NCI-H69 (cell line): Measurements from ENCODE around the gene LSMEM2.
"Not testable (repeated sequence)": the region's sequence is repeated elsewhere in the genome, so short reads cannot be mapped to it uniquely, and the experiment has no call there.

ENCODE experiments used
- DNase-seq: peaks from one replicate; lab custom pipeline; 2025; lab: John Stamatoyannopoulos, UW

Gene LSMEM2

DNA sequence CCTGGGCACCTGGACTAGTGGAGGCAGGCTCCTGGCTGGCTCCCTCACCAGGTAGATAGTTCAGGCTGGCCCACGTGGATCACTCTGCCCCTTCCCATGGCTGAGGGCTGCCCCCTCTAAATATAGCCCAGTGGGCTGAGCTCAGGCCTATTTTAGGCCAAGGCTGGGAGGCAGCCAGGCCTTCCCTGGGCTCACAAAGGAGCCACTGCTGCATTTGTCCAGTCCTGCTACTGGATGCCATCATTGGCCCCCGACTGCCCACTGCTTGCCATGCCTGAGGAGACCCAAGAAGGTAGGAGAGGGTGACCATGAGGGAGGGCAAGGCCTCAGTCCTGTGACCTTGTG, at the start of gene LSMEM2:
TSS of gene LSMEM2 (plus strand) at position 208 of the 345 bp plus-strand sequence. CDS start at position 235, 27 bp downstream.
- DNase-seq = no peak

DNA sequence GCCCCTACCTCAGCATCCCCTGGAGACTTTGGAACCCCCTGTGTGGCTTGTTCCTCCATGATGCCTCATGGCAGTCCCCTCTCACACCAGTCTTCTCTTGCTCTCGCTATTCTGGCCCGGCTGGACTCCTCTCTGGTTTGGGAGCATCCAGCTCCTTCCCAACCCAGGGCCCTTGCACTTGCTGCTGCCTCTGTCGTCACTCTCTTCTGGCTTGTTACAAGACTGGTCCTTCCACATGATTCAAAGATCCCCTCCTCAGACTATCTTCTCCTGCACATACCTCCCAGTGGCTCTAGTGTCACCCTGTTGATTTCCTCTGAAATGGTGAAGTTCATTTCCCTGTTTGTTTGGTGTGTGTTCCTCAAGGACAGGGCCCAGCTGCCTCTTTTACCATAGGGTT, 49.4 kb upstream of the LSMEM2 start:
- DNase-seq = no peak

DNA sequence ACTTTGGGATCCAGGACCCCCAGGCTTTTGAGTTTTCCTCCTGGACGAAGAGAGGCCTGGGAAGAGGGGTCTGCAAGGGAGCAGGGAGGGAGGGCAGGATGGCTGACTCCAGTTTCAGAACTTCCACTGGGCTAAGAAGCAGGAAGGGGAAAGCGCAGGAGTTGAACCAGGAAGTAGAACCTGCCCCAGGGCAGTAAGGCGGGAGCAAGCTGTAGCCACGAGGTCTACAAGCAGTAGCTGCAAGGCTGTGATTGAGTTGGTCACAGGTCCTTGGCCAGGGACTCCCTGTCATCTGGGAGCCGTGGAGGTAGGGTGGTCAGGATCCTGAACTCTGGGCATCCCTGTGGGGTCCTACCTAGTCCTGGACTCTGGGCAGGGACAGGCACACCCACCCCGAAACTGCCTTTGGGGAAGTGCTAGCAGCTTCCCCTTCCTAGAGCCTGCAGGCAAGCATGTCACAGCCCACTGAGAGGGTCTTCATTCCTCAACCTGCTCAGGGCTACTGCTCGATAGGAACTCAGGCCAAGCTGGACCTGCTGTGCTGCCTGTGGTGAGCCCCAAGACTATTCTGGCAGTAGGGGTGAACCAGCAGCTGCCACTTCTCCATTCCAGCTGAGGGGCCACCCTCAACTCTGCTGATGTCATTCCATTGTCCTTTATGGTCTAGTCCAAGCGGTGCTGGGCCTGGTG, 48.6 kb upstream of the LSMEM2 start:
- DNase-seq = no peak

DNA sequence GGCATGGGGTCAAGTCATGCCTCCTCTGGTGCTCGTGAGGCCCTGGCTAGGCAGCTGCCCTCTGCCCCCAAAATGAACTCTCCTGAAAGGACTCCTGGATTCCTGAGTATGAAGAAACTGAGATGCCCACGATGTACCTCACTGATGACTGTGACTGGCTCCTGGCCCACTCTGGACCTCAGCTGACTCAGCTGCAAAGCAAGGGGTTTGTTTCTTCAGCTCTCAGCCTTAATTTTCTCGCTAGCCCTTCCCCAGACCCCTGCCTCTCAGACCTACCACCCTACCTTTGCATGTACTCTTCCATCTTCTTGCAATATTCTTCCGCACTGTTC, 48.1 kb upstream of the LSMEM2 start:
- DNase-seq = no peak

DNA sequence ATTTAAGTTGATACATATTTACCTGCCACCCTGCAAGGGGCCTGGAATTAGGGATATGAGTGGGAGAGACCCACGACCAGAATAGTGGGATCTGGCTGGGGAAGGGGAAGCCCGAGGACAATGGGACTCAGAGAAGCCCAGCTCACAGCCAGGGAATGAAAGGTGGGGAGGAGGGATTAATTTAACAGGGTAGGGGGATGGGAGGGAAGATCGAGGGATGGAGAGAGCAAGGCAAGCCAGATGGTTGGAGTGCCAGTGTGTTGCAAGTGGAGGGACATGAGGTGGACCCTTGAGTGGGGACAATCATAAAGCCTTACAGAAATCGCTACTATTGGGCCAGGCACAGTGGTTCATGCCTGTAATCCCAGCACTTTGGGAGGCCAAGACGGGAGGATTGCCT, 47.3 kb upstream of the LSMEM2 start:
- DNase-seq = no peak

DNA sequence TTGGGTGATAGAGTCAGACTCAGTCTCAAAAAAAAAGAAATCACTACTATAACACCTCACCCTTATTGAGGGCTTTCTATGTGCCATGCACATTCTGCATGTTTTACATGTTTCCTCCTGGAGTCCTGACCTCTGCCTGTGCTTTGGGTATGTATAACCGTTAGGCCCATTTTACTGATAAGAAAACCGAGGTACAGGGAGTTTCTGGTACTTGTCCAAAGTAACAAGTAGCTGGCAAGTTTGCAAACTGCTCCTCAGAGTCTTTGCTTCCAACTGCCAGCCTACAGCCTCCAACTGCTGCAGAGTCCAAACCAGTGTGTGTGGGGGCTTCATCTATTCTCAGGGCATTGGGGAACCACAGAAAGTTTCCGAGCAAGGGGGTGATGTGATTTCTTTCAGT, 46.6 kb upstream of the LSMEM2 start:
- DNase-seq = no peak

DNA sequence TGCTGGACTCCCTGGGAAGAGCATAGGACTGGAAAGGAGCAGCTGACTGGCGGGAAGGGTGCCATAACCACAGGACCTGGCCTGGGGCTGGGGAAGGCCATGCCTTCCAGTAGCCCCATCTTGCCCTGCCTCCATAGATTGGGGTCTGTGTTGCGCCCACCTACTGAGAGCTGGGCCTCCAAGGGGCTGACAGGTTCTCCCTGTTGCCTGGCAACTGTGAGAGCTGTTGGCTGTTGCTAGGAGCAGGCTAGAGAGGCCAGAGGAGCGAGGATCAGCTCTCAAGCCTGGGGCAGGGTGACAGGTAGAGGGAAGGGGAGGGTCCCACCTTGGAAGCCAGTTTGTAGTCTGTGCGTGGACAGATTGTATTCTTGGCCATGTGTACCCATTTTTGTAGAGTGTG, 45.7 kb upstream of the LSMEM2 start:
- no peak for DNase-seq

DNA sequence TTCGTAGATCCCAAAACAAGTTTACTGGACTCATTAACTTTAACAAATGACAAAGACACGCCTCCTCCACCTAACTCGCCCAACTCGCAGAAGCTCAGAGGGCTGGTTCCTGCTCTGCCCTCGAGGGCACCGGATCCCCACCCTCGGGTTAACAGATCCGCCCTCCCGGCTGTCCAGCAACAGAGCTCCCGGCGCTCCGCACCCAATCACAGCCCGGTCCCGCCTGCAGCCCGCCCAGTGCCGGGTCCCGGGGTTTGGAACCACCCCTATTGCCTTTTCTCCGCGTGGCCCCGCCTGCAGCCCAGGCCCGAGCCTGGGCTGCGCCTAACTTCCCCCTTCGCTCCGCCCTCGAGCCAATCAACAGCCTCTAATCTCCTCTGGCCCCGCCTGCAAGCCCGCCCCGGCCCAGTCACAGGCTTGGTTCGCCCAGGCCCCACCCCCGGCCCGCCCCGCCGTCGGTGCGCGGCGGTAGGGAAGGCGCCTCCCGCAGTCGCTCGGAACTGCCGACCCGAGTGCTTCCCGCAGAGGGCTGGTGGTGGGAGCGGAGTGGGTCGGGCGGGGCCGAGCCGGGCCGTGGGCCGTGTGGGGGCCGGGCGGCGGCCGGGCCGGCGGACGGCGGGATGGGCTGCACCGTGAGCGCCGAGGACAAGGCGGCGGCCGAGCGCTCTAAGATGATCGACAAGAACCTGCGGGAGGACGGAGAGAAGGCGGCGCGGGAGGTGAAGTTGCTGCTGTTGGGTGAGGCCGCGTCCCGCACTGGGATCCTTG, 43.0 kb upstream of the LSMEM2 start, which contains the start of gene GNAI2:
TSS of gene GNAI2 (plus strand) at position 489 of the 768 bp plus-strand sequence. CDS start at position 621, 132 bp downstream.
- DNase-seq = peak; percentile 97

DNA sequence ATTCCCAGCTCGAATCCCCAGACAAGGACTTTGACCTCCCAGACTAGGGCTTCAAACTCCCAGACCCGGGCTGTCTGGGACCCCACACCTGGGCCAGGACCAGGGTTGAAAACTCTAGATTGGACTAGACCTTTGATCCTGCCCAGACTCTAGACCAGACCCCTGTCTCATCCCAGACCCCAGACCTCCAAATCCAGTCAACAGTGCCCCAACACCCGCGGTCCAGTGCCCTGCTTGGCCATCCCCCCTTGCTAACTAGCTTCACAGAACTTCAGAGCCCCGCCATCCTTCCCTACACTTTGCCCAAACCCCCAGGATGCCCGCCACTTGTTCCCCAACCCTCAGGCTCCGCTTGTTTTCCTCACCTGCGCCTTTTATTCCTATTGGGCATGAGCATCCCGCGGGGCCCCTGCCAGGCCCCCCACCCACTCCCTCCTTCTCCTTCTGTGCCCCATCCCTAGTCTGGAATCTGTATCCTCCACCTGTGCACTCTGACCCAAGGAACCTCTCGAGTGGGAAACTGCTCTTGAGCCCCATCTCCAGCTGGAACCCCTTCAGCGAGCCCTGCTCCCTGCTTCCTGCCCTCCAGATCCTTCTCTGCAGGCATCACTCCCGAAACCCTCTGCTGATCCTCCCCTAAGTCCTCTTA, 42.3 kb upstream of the LSMEM2 start:
- peak; percentile 46 for DNase-seq

DNA sequence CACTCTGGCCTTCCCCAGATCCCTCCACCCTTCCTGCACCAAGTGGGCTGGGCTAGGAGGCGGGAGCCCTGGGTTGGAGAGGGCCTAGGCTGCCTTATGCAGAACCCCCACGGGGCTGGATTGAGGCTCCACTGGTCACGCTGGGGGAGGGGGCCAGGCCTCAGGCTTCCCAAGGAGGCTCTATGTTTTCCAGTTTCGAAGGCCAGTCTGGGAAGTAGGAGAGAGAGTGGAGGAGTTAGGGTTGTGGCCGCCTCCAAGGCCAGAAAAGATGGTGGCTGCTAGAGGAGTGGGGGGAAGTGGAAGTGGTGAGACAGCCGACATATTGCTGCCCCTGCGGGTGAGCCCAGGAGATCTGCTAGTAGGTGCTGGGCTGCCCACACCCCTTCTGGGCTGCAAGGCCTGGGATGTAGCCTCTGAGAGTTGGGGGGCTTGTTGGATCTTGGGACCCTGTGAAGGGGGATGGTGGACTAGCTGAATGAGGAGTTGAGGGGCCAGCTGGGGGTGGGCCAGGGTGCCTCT, 41.7 kb upstream of the LSMEM2 start:
- peak; percentile 51 for DNase-seq

DNA sequence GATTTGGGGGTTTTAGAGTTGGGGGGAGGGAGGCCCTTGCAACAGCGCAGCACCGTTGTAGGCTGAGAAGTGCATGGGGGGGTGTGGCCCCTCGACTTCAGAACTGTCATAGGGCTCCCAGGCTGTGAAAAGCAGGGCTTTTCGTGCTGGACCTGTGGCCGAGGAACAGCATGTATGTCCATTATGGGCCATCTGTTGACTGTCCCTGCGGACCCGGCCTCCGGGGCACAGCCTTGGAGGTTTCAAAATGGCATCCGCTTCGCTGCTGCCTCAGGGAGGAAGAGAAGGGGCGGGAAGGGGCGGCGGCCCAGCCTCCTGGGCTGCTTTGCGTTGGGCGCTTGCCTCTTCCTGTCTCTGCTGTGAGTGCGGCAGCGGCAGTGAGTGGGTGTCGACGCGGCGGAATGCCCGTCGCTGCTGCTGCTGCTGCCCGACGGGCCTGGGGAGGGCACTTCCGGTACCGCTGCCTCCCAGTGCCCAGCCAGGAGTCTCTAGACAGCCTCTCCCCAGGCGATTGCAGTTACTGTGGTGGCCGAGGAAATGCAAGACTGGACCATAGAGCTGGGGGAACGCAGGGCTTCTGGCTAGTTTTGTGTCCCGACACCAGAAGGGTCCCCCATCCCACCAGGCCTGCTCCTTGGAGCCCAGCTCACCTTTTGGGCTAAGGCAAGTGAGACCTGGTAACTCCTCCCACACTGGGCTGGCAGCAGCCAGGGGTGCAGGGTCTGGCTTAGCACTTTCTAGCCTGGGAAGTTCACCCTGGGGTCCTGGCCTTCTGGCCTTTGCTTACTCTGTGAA, 40.9 kb upstream of the LSMEM2 start:
- DNase-seq = peak; percentile 87

DNA sequence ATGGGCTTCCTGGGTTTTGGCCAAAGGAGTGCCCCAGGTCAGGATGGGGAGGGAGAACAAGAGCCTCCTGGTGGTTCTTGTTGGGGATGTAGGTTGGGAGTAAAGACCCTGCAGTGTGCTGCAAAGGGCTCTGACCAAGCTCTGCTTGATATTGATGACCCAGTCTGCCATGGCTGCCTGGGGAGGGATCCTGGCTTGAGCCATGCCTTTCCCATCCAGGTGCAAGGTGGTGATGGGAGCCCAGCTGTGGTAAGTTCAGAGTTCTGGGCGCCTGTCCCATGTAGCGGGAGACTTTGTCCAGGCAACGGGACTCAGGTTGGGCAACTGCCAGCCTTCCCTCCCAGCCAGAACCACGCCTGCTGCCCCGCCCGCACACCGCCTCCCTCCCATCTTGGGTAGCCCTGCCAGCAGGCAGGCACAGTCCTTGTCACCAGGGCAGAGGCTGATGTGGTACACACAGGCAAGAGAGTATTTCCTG, 40.3 kb upstream of the LSMEM2 start:
- peak; percentile 57 for DNase-seq

DNA sequence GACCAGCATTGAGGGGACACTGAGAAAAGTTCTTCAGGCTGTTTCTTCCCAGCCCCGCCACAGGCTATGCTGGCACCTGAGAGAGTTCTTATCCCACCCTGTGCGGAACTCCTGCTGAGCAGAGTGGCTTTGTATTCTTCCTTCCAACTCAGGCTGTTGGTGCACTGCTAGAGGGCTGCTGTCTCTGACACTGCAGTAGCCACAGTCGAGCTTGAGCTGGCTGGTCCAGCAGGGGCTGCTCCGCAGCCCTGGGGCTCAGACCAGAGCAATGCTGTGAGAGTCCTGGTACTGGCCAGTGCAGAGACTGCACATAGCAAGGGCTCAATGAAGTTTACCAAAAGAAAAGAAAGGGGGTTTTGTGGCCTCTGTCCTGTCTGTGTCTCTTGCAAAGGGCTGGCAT, 39.2 kb upstream of the LSMEM2 start:
- DNase-seq = no peak

DNA sequence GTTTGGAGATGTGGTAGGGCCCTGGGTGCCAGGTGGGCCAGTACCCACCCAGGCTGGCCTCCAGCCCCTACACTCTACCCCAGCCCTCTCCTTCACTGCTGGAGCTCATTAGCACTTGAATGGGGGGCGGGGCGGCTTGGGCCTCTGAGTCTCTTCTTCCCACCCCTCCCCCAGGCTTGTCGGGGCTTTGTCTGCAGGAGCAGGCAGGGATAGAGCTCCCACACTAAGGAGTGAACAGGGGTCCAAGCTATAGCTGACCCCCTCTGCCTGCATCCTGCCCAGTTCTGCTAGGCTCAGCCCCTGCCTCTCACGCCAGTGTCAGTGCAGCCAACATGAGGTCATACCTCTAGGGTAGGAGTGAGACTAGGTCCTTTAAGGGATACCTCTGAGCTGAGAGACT, 37.7 kb upstream of the LSMEM2 start:
- DNase-seq = peak; percentile 76

DNA sequence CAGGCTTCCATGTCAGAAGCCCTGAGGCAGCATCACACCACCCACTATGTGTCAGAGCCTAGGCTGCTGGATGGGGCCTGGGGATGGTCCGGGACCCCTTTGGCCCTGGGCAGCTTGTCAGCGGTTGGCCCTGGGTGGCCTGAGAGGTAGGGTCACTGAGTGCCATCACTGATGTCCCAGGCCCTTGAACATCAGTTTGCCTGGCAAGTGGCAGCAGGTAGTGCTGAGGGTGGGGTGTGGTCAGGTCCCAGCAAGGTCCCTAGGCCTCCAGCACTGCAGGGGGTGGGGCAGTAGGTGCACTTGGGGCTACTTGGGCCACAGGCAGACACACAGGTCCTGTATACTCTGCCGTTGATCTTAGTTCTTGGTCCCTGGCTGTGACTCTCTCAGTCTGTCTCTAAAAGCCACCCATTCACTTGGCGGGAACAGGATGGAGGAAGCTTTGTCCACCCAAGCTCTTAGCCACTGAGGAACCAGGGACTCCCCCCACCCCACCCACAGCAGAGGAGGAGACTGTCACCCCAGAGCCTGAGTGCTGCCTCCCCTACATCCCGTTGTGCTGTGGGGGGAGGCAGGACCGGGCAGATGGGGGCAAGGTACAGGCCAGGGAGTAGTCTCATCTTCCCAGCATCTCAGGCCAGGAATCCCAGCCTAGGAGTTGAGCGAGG, 37.0 kb upstream of the LSMEM2 start:
- no peak for DNase-seq

DNA sequence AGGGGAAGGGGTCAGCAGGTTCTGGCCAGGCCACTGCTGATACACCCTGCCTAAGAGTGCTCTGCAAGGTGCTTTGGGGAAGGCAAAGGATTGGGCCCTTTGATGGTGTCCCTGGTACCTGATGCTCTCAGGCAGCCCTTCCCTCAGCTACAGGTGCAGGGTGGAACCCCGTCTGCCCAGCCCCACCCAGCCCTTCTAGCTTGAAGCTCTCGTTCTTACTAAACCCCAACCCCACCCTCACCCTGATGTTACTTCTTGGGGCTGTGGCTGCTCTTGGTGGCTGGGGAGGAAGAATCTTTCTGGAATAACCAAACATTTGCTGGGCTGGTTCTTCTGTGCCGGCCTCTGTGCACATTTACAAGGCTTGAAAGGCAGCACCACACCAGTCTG, 36.5 kb upstream of the LSMEM2 start:
- no peak for DNase-seq

DNA sequence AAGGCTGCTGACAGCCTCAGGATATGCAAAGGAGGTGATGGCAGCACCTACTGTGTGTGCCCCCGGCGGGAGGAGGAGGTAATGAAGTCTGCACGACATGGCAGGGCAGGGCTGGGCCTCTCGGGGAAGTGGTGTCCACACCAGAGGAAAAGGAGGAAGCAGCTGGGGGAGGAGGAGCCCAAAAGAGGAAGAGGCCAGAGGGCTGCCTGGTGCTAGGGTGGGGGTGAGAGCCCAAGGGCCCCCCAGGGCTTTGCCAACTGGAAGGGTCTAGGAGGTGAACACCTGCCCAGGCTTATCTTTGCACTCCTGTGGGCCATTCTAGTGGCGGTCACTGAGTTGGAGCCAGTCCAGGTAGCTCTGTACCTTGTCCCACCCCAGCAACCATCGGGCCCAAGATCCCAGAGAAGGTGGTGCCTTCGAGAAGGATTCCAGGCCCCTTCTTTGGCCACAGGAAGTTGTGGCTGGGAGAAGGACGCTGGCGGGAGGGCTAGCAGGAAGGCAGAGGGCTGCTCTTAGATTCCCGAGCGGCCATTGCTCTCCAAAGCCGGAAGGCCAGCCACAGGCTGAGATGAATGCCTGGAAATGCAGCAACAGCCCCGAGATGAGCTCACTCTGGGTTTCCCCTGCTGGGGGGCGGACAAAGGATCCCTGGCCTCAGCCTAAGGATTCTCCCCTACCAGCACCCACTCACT, 35.9 kb upstream of the LSMEM2 start:
- DNase-seq = no peak

DNA sequence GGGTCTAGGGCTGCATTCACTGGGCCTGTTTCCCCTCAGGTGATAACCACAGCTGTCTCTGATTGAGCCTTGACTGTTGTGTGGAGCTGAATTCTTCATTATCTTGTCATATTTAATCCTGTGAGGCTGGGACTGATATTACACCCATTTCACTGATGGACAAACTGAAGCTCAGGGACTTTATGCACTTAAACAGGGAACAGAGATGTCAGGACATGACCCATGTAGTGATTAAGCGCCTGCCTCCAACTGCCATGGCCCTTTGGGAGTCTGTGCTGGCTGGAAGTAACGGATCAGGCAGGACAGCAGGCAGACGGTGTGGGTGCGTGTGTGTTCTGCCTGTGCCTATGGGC, 35.4 kb upstream of the LSMEM2 start:
- no peak for DNase-seq

DNA sequence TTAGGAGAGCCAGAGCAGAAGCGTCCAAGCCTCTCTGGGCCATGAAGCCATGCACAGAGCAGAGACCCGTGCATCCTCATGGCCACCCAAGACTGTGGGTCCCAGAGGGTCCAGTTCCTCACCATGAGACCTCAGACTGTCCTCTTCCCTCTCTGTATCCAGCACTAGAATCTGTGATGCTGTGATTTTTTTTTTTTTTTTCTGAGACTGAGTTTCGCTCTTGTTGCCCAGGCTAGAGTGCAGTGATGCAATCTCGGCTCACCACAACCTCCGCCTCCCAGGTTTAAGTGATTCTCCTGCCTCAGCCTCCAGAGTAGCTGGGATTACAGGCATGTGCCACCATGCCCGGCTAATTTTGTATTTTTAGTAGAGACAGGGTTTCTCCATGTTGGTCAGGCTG, 34.1 kb upstream of the LSMEM2 start:
- DNase-seq = not testable (repeated sequence)

DNA sequence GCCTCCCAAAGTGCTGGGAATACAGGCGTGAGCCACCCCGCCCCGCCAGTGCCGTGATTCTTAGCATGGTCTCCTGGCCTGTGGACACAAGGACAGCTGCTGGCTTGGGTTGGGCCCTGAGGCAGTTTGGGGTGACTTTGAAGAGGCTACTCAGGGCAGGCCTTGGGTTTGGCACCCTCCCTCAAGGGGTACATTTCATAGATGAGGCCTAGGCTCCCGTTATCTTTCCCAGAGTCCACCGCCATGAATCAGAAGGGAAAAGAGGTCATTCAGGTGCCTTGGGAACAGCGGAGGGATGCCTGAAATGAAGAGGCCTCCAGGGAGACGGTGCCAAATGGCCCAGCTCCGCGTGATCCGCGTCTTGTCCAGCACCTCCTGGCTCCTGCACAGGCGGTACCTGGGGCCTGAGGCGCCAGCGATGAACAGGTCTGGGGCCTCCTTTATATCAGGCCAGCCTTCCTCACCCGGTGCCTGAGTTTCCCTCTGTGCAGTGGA, 33.6 kb upstream of the LSMEM2 start:
- DNase-seq = no peak
